Colonic mucosa (tissue), 4 donors: ENCODE data around the gene C14orf93. TPM values are rescaled to one million over a fixed set of nuclear protein-coding genes. Genes with fewer than 3 reads are reported as not detected.
A peak's percentile ranks its signal among the peaks of the same experiment; 100 is the strongest.

Source experiments
- DNase-seq: peaks from one replicate; pipeline ENCODE4 v3.0.0-alpha.2; 2020
- H3K27ac ChIP-seq: fragments of 200-600 bp; one replicate; pipeline ENCODE4 v1.8.0; 2021
- H3K27me3 ChIP-seq: fragments of 200-600 bp; one replicate; pipeline ENCODE4 v1.8.0; 2021
- H3K36me3 ChIP-seq: fragments of 200-600 bp; one replicate; pipeline ENCODE4 v1.8.0; 2021
- H3K4me1 ChIP-seq: fragments of 200-600 bp; one replicate; pipeline ENCODE4 v1.8.0; 2021; ENCODE audit warnings: mild to moderate bottlenecking
- H3K4me3 ChIP-seq: fragments of 200-600 bp; one replicate; pipeline ENCODE4 v1.8.0; 2021
- H3K9ac ChIP-seq, 2 donors: one replicate each; pipeline ENCODE4 v1.7.0; 2013; ENCODE audit warnings: control low read depth in 2 of 2, low read depth in 2 of 2, low read length in 2 of 2
- H3K9me3 ChIP-seq: fragments of 200-600 bp; one replicate; pipeline ENCODE4 v1.8.0; 2021
- CTCF ChIP-seq: fragments of 200-600 bp; IDR thresholded peaks from one replicate; pipeline ENCODE4 v1.8.0; 2022; ENCODE audit warnings: antibody characterized with exemption, mild to moderate bottlenecking
- intact Hi-C: fragments of 100-400 bp; cut with DNase I; formaldehyde crosslinking; loops from one replicate; pipeline ENCODE4 v1.14.1; 2022
- total RNA-seq, 2 donors: library from RNA; stranded (reverse); fragmentation: NEBNext Ultra II Directional in 1 of 2; extraction: Animal tissue kit (Norgen Biotek cat#: 25700) in 1 of 2; gene quantifications; one replicate each; pipeline ENCODE4 v1.2.1, GENCODE V29; 2021
- donor health status: healthy.
- donor health status: DM: no; HTN: no; CAD: no.
- donor health status: DM: no; HTN: no; CAD: no.

Gene C14orf93
- total RNA-seq, 2 donors from 2014 or later = 8.8 to 14.5 TPM

- H3K36me3 ChIP-seq = no peaks in the 10 kb centered on the region
- H3K4me3 ChIP-seq = peak overlapping the region; percentile 69
- H3K9ac ChIP-seq = peak overlapping the region; percentile 82 to 83
- H3K27me3 ChIP-seq = peaks cover 14% of the 10 kb centered on the region
- peaks cover 19% of the 10 kb centered on the region for H3K4me1 ChIP-seq
- TF ChIP-seq CTCF = no peak
- intact Hi-C loops = loop anchor here (2.0 kb wide), 1 partner anchor 423 kb away; no protein-coding TSS in a partner anchor
- H3K9me3 ChIP-seq = no peaks in the 10 kb centered on the region
- peak overlapping the region; percentile 40 for H3K27ac ChIP-seq
- DNase-seq = no peak
These were observed 28.0 kb downstream of the C14orf93 start for GRCh38 chr14:22981876-22982476.

- DNase-seq = no peak
- Histone ChIP-seq H3K4me3 (peak overlapping the region; percentile 69), H3K27me3 (peaks cover 14% of the 10 kb centered on the region), H3K9ac (peak overlapping the region; percentile 82 to 83), H3K36me3 (no peaks in the 10 kb centered on the region), H3K27ac (no peak overlapping the region), H3K4me1 (peaks cover 26% of the 10 kb centered on the region), H3K9me3 (no peaks in the 10 kb centered on the region)
- intact Hi-C loops = no loop called here
- no peak for TF ChIP-seq CTCF
These were observed 28.7 kb downstream of the C14orf93 start for GRCh38 chr14:22981090-22981875.

- Histone ChIP-seq H3K9me3 (no peaks in the 10 kb centered on the region), H3K4me3 (peak overlapping the region; percentile 69), H3K27ac (no peak overlapping the region), H3K27me3 (peaks cover 14% of the 10 kb centered on the region), H3K36me3 (no peaks in the 10 kb centered on the region), H3K9ac (peak overlapping the region; percentile 13 to 41), H3K4me1 (peaks cover 27% of the 10 kb centered on the region)
- peak; percentile 74 for DNase-seq
- TF ChIP-seq CTCF = no peak
- intact Hi-C loops = no loop called here
These were observed 29.3 kb downstream of the C14orf93 start for GRCh38 chr14:22980672-22981089.

- peak overlapping the region in 1 of 2 donors; percentile 13 for H3K9ac ChIP-seq
- no peak overlapping the region for H3K4me3 ChIP-seq
- no peak for TF ChIP-seq CTCF
- H3K27ac ChIP-seq = no peak overlapping the region
- no peaks in the 10 kb centered on the region for H3K36me3 ChIP-seq
- no peak for DNase-seq
- peaks cover 14% of the 10 kb centered on the region for H3K27me3 ChIP-seq
- intact Hi-C loops = no loop called here
- no peaks in the 10 kb centered on the region for H3K9me3 ChIP-seq
- peaks cover 27% of the 10 kb centered on the region for H3K4me1 ChIP-seq
These were observed 30.1 kb downstream of the C14orf93 start for GRCh38 chr14:22979748-22980392.

- Histone ChIP-seq H3K27ac (no peak overlapping the region), H3K36me3 (no peaks in the 10 kb centered on the region), H3K4me3 (no peak overlapping the region), H3K27me3 (peaks cover 14% of the 10 kb centered on the region), H3K9ac (no peak overlapping the region), H3K9me3 (no peaks in the 10 kb centered on the region), H3K4me1 (peaks cover 27% of the 10 kb centered on the region)
- intact Hi-C loops = no loop called here
- peak; percentile 34 for DNase-seq
- no peak for TF ChIP-seq CTCF
These were observed 30.8 kb downstream of the C14orf93 start for GRCh38 chr14:22978981-22979671.
